Neural cell (in vitro differentiated cells): ENCODE data around the gene ARHGEF4. TPM values are rescaled to one million over a fixed set of nuclear protein-coding genes. Genes with fewer than 3 reads are reported as not detected.

Experiments
- H2AFZ ChIP-seq: fragments of 200-600, 300-800 bp; sonication (generic), shearing (Covaris generic); 2 replicates; pipeline ENCODE4 v1.6.0; 2014; ENCODE audit warnings: low read depth, mild to moderate bottlenecking, antibody characterized with exemption, low read length, moderate library complexity
- H3F3A ChIP-seq: fragments of 200-600 bp; shearing (Covaris generic); 2 replicates; pipeline ENCODE4 v1.6.1; 2016; ENCODE audit warnings: mild to moderate bottlenecking, moderate library complexity, mixed read lengths, antibody characterized with exemption, low read length; ENCODE audit not compliant: insufficient read depth, poor library complexity, severe bottlenecking
- H3K27ac ChIP-seq: fragments of 200-600, 300-800 bp; sonication (generic), shearing (Covaris generic); 2 replicates; pipeline ENCODE4 v1.5.1; 2014; ENCODE audit warnings: mild to moderate bottlenecking, low read length, moderate library complexity
- H3K27me3 ChIP-seq: fragments of 300-800, 200-600 bp; sonication (generic), shearing (Covaris generic); 2 replicates; pipeline ENCODE4 v1.6.0; 2014; ENCODE audit warnings: mild to moderate bottlenecking, low read depth, low read length, moderate library complexity; ENCODE audit not compliant: insufficient read depth
- H3K36me3 ChIP-seq: fragments of 300-800, 200-600 bp; sonication (generic), shearing (Covaris generic); 2 replicates; pipeline ENCODE4 v1.5.1; 2014; ENCODE audit warnings: mild to moderate bottlenecking, antibody characterized with exemption, low read length, moderate library complexity; ENCODE audit not compliant: insufficient read depth
- H3K4me2 ChIP-seq: fragments of 300-800, 200-600 bp; sonication (generic), shearing (Covaris generic); 2 replicates; pipeline ENCODE4 v1.6.0; 2014; ENCODE audit warnings: mild to moderate bottlenecking, low read length
- H3K4me3 ChIP-seq: fragments of 300-800, 200-600 bp; sonication (generic), shearing (Covaris generic); 2 replicates; pipeline ENCODE4 v1.5.1; 2014; ENCODE audit warnings: mild to moderate bottlenecking, low read length, moderate library complexity
- H3K79me2 ChIP-seq: fragments of 200-600 bp; shearing (Covaris generic); replicated peaks from 2 replicates; pipeline ENCODE4 v1.6.0; 2014; ENCODE audit warnings: mild to moderate bottlenecking, low read length, moderate library complexity; ENCODE audit not compliant: insufficient read depth
- H3K9ac ChIP-seq: fragments of 300-800, 200-600 bp; sonication (generic), shearing (Covaris generic); 2 replicates; pipeline ENCODE4 v1.6.1; 2016; ENCODE audit warnings: mild to moderate bottlenecking, low read length, mixed read lengths
- H3K9me2 ChIP-seq: fragments of 200-600 bp; shearing (Covaris generic); 2 replicates; pipeline ENCODE4 v1.6.1; 2016; ENCODE audit warnings: mild to moderate bottlenecking, low read length, mixed read lengths; ENCODE audit not compliant: insufficient read depth
- H3K9me3 ChIP-seq: fragments of 200-600, 300-800 bp; sonication (generic), shearing (Covaris generic); 2 replicates; pipeline ENCODE4 v1.6.1; 2016; ENCODE audit warnings: mild to moderate bottlenecking, mixed run types, low read length, moderate library complexity, mixed read lengths
- H4K20me1 ChIP-seq: fragments of 200-600 bp; shearing (Covaris generic); 2 replicates; pipeline ENCODE4 v1.6.1; 2016; ENCODE audit warnings: mild to moderate bottlenecking, mixed run types; ENCODE audit not compliant: insufficient read depth
- CTCF ChIP-seq: fragments of 450-650 bp; IDR thresholded peaks from 2 replicates; pipeline ENCODE4 v1.5.1; 2014; ENCODE audit warnings: antibody characterized with exemption, mild to moderate bottlenecking, moderate library complexity; ENCODE audit not compliant: poor library complexity, severe bottlenecking
- EP300 ChIP-seq: fragments of 450-650 bp; conservative IDR thresholded peaks from 2 replicates; pipeline ENCODE4 v1.6.1; 2014; ENCODE audit warnings: antibody characterized with exemption, mild to moderate bottlenecking, moderate library complexity; ENCODE audit not compliant: poor library complexity, severe bottlenecking
- EZH2 ChIP-seq: fragments of 200-600, 300-800 bp; shearing (Covaris generic), sonication (generic); IDR thresholded peaks from 2 replicates; pipeline ENCODE4 v1.6.1; 2014; ENCODE audit warnings: antibody characterized with exemption, low read length, borderline replicate concordance, mild to moderate bottlenecking; ENCODE audit not compliant: insufficient read depth, poor library complexity, severe bottlenecking
- MXI1 ChIP-seq: fragments of 450-650 bp; conservative IDR thresholded peaks from 2 replicates; pipeline ENCODE4 v1.6.1; 2014; ENCODE audit warnings: antibody characterized with exemption, mild to moderate bottlenecking; ENCODE audit not compliant: poor library complexity, severe bottlenecking
- POLR2AphosphoS5 ChIP-seq: IDR thresholded peaks from 2 replicates; pipeline ENCODE4 v1.6.1; 2012
- RAD21 ChIP-seq: fragments of 450-650 bp; conservative IDR thresholded peaks from 2 replicates; pipeline ENCODE4 v1.6.1; 2014; ENCODE audit warnings: antibody characterized with exemption, mild to moderate bottlenecking, moderate library complexity
- SMC3 ChIP-seq: fragments of 450-650 bp; conservative IDR thresholded peaks from 2 replicates; pipeline ENCODE4 v1.6.1; 2014; ENCODE audit warnings: antibody characterized with exemption, mild to moderate bottlenecking, moderate library complexity; ENCODE audit not compliant: poor library complexity
- TAF1 ChIP-seq: IDR thresholded peaks from 2 replicates; pipeline ENCODE4 v1.6.1; 2012; ENCODE audit warnings: low read depth
- polyA plus RNA-seq: library from polyadenylated mRNA; depleted of rRNA; stranded (reverse); fragments of >200 nt; gene quantifications from 2 replicates; pipeline ENCODE4 v1.2.3, GENCODE V29; 2014
- TF ChIP-seq, protein P1 (sequence below): IDR thresholded peaks from 2 replicates; pipeline ENCODE4 v1.6.1; 2012; ENCODE audit warnings: borderline replicate concordance

Gene ARHGEF4
- polyA plus RNA-seq, 1 donor from 2014 or later: 45.9 TPM

GRCh38 chr2:130790312-130790711 lies 46.4 kb upstream of the ARHGEF4 start:
- H3K4me2 ChIP-seq: no peak overlapping the region
- no peak overlapping the region for H3K9ac ChIP-seq
- no peaks in the 10 kb centered on the region for H4K20me1 ChIP-seq
- no peaks in the 10 kb centered on the region for H3K79me2 ChIP-seq
- no peaks in the 10 kb centered on the region for H3K27me3 ChIP-seq
- H3F3A ChIP-seq: no peaks in the 10 kb centered on the region
- no peak for TF ChIP-seq TAF1
- TF ChIP-seq SMC3: no peak
- no peak for TF ChIP-seq EP300
- TF ChIP-seq CTCF: no peak
- no peak for TF ChIP-seq POLR2AphosphoS5
- TF ChIP-seq, protein P1, sequence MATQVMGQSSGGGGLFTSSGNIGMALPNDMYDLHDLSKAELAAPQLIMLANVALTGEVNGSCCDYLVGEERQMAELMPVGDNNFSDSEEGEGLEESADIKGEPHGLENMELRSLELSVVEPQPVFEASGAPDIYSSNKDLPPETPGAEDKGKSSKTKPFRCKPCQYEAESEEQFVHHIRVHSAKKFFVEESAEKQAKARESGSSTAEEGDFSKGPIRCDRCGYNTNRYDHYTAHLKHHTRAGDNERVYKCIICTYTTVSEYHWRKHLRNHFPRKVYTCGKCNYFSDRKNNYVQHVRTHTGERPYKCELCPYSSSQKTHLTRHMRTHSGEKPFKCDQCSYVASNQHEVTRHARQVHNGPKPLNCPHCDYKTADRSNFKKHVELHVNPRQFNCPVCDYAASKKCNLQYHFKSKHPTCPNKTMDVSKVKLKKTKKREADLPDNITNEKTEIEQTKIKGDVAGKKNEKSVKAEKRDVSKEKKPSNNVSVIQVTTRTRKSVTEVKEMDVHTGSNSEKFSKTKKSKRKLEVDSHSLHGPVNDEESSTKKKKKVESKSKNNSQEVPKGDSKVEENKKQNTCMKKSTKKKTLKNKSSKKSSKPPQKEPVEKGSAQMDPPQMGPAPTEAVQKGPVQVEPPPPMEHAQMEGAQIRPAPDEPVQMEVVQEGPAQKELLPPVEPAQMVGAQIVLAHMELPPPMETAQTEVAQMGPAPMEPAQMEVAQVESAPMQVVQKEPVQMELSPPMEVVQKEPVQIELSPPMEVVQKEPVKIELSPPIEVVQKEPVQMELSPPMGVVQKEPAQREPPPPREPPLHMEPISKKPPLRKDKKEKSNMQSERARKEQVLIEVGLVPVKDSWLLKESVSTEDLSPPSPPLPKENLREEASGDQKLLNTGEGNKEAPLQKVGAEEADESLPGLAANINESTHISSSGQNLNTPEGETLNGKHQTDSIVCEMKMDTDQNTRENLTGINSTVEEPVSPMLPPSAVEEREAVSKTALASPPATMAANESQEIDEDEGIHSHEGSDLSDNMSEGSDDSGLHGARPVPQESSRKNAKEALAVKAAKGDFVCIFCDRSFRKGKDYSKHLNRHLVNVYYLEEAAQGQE: no peak
- no peak for TF ChIP-seq MXI1
- TF ChIP-seq EZH2: no peak
- no peak for TF ChIP-seq RAD21
- no peak overlapping the region for H3K4me3 ChIP-seq
- no peak overlapping the region for H3K27ac ChIP-seq
- no peaks in the 10 kb centered on the region for H3K9me3 ChIP-seq
- no peaks in the 10 kb centered on the region for H3K9me2 ChIP-seq
- H2AFZ ChIP-seq: no peak overlapping the region
- H3K36me3 ChIP-seq: no peaks in the 10 kb centered on the region

DNA sequence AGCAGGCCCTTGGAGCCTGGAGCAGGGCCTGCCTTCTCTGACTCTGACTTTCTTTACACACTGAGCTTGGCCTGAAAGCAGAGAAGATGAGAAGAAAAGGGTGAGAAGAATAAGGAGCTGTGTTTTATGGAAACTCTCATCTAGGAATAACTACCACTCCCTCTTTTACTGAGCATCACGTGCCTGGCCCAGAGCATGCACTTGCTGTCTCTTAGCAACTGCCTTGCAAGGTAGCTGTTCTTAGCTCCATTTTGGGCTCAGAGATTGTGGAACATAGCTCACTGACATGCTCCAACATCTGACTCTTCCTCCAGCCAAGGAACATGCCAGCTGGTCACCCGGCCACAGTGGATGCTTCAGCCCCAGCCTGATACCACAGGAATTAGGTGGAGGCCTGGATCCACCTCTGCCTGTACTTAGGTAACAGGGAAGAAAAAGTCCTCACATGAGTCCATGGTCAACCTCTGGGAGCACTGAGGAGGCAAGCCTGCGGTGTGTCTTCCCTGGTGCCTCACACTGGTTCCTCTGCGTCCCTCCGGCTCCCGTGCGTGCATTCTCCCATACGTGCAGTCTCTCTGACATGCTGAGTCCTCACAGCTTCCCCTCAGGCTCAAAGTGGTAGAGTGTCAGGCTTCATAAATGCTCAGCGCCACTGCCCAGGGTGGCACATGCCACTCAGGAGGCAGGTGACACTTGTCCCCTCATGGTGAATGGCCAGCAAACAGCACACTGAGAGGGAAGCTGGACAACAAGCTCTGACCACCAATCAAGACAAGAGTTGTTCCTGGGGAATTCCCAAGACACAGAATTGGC lies 45.7 kb upstream of the ARHGEF4 start:
- Histone ChIP-seq H3K9ac (no peak overlapping the region), H3K79me2 (no peaks in the 10 kb centered on the region), H2AFZ (no peak overlapping the region), H3K27me3 (no peaks in the 10 kb centered on the region), H3K4me3 (no peak overlapping the region), H3F3A (no peaks in the 10 kb centered on the region), H3K4me2 (no peak overlapping the region), H3K36me3 (no peaks in the 10 kb centered on the region), H3K9me2 (no peaks in the 10 kb centered on the region), H4K20me1 (no peaks in the 10 kb centered on the region), H3K27ac (no peak overlapping the region), H3K9me3 (no peaks in the 10 kb centered on the region)
- TF ChIP-seq, protein P1: no peak
- TF ChIP-seq TAF1: no peak
- TF ChIP-seq POLR2AphosphoS5: no peak
- no peak for TF ChIP-seq EP300
- no peak for TF ChIP-seq SMC3
- no peak for TF ChIP-seq CTCF
- no peak for TF ChIP-seq EZH2
